ENCODE data around the gene ZFP62. TPM values are rescaled to one million over a fixed set of nuclear protein-coding genes. Genes with fewer than 3 reads are reported as not detected.

Gene ZFP62
- total and polyA plus RNA-seq, 2 of the 8 experiments (the other 6 are each of a cell fraction or from before 2014, with no cell fraction given) = 9.3 to 38.5 TPM

GRCh38 chr5:180889381-180889780, 28.3 kb upstream of the ZFP62 start:
- Histone ChIP-seq H3K79me2 (ENCODE audit: control insufficient read depth in 1 of 2, insufficient read depth in 2 of 2, low read length in 2 of 2) (no peaks in the 10 kb centered on the region), H3K4ac (replicated peaks; ENCODE audit: insufficient read length, low read depth, low read length) (no peak overlapping the region), H3K27me3 (replicated peaks in 1 of 4; ENCODE audit: control insufficient read depth in 3 of 4, extremely low read depth in 1 of 4, insufficient read depth in 3 of 4, low read length in 3 of 4) (no peaks in the 10 kb centered on the region), H3K4me3 (ENCODE audit: extremely low read depth in 1 of 4, insufficient read depth in 2 of 4, low read depth in 3 of 4, low read length in 4 of 4) (no peak overlapping the region), H2BK5ac (ENCODE audit: low read depth, low read length) (no peak overlapping the region), H3K56ac (replicated peaks; ENCODE audit: insufficient read length, low read depth, low read length) (no peak overlapping the region), H2BK12ac (ENCODE audit: low read depth, low read length) (no peak overlapping the region), H2AK5ac (ENCODE audit: low read depth, low read length) (no peak overlapping the region), H3K9ac (replicated peaks in 1 of 4; ENCODE audit: extremely low read depth in 1 of 4, low read depth in 3 of 4, low read length in 3 of 4) (no peak overlapping the region), H4K5ac (ENCODE audit: insufficient read length, low read depth, low read length) (no peak overlapping the region), H3K23ac (ENCODE audit: insufficient read length) (no peak overlapping the region), H2BK120ac (replicated peaks; ENCODE audit: low read depth, low read length) (no peak overlapping the region), H4K20me1 (replicated peaks in 1 of 2; ENCODE audit: control insufficient read depth in 1 of 2, insufficient read depth in 2 of 2, low read length in 2 of 2) (no peaks in the 10 kb centered on the region), H3K18ac (ENCODE audit: extremely low read depth, low read length) (no peak overlapping the region), H4K91ac (replicated peaks; ENCODE audit: insufficient read length, low read length) (no peak overlapping the region), H3K4me2 (ENCODE audit: insufficient read depth in 1 of 2, low read depth in 2 of 2, low read length in 2 of 2) (no peak overlapping the region), H3K27ac (ENCODE audit: low read depth, low read length) (no peak overlapping the region), H3K79me1 (ENCODE audit: low read depth, low read length) (no peaks in the 10 kb centered on the region), H3K23me2 (ENCODE audit: low read depth, low read length) (no peaks in the 10 kb centered on the region), H2BK15ac (ENCODE audit: low read length) (no peak overlapping the region), H3K9me3 (ENCODE audit: insufficient read depth in 2 of 2, low read depth in 1 of 2, low read length in 1 of 2) (no peaks in the 10 kb centered on the region), H4K8ac (ENCODE audit: extremely low read depth, insufficient read depth, low read length) (no peak overlapping the region), H2AFZ (ENCODE audit: low read length) (no peak overlapping the region), H3K14ac (ENCODE audit: insufficient read length) (no peak overlapping the region), H3K36me3 (ENCODE audit: control insufficient read depth in 2 of 4, insufficient read depth in 4 of 4, low read length in 3 of 4) (no peaks in the 10 kb centered on the region), H3K4me1 (replicated peaks in 1 of 4; ENCODE audit: control insufficient read depth in 3 of 4, insufficient read depth in 4 of 4, low read length in 3 of 4) (no peaks in the 10 kb centered on the region), H2BK20ac (ENCODE audit: low read length) (no peak overlapping the region)
- 81% methylated on average over 7 of the region's 7 CpGs; no CpG with 5 or more reads in 1 of the 2 experiments for WGBS, 2 experiments (ENCODE audit: extremely low coverage in 1 of 2, insufficient coverage in 1 of 2, insufficient read length in 1 of 2, insufficient replicate concordance in 2 of 2, low coverage in 1 of 2, low lambda C conversion rate in 2 of 2, missing lambda C conversion rate in 1 of 2)
- DNase-seq (ENCODE audit: low read depth in 1 of 2, low spot score in 2 of 2) = no peak
- ChIA-PET POLR2A (ENCODE audit: partially characterized antibody) (no interaction called here), CTCF (ENCODE audit: partially characterized antibody) (no interaction called here)
- FAIRE-seq = no peak
- TF ChIP-seq FOSL1 (IDR thresholded peaks at IDR 0.05; ENCODE audit: insufficient read depth, low read depth, low read length) (no peak), TCF12 (IDR thresholded peaks at IDR 0.05; ENCODE audit: low read depth, low read length) (no peak), JUND (IDR thresholded peaks at IDR 0.05; ENCODE audit: low read length) (no peak), EZH2 (IDR thresholded peaks at IDR 0.05; ENCODE audit: low read depth, low read length, severe bottlenecking) (no peak), SIX5 (IDR thresholded peaks at IDR 0.05; ENCODE audit: low read depth, low read length) (no peak), SAP30 (IDR thresholded peaks at IDR 0.05; ENCODE audit: insufficient read depth, insufficient replicate concordance, low read length) (no peak), MAX (IDR thresholded peaks at IDR 0.05) (no peak), SP1 (IDR thresholded peaks at IDR 0.05; ENCODE audit: low read depth, low read length) (no peak), TAF7 (optimal IDR thresholded peaks at IDR 0.05; ENCODE audit: borderline replicate concordance, low read depth, low read length) (no peak), ATF2 (IDR thresholded peaks at IDR 0.05; ENCODE audit: low read length) (no peak)

All from H1 (cell line).